Fibroblast of villous mesenchyme (primary cell): ENCODE measurements around the gene CYTH2. TPM values are rescaled to one million over a fixed set of nuclear protein-coding genes. Genes with fewer than 3 reads are reported as not detected.

Experiments
- DNase-seq: peaks from one replicate; pipeline ENCODE4 v3.0.0-alpha.2; 2010; ENCODE audit warnings: low read depth
- H3K4me3 ChIP-seq: 2 replicates; pipeline ENCODE4 v1.5.1; 2011; ENCODE audit warnings: low read depth, mild to moderate bottlenecking, low read length
- CTCF ChIP-seq: IDR thresholded peaks from 2 replicates; pipeline ENCODE4 v1.5.1; 2012; ENCODE audit warnings: low read depth, mild to moderate bottlenecking, low read length; ENCODE audit not compliant: insufficient read depth
- total RNA-seq: library from RNA; depleted of rRNA; stranded (reverse); fragments of >200 nt; gene quantifications from 2 replicates; pipeline ENCODE4 v1.2.3, GENCODE V29; 2012

The CYTH2 gene
- total RNA-seq, 1 donor, result 31.1 TPM

GRCh38 chr19:48458016-48458415 is 11.2 kb upstream of the CYTH2 start:
- DNase-seq, result peak; percentile 49
- no peak overlapping the region for H3K4me3 ChIP-seq
- TF ChIP-seq CTCF, result no peak

DNA sequence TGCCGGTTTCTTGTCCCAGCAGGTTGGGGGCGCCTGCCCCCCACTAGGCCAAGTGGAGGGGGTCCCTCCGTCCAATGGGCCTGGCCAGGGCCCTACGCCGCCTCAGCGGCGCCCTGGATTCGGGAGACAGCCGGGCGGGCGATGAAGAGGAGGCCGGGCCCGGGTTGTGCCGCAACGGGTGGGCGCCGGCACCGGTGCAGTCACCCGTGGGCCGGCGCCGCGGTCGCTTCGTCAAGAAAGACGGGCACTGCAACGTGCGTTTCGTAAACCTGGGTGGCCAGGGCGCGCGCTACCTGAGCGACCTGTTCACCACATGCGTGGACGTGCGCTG is 7.6 kb upstream of the CYTH2 start:
- TF ChIP-seq CTCF, result no peak
- H3K4me3 ChIP-seq, result no peak overlapping the region
- DNase-seq, result no peak

- no peak overlapping the region for H3K4me3 ChIP-seq
- no peak for DNase-seq
- no peak for TF ChIP-seq CTCF
Measured at GRCh38 chr19:48461982-48462655, 7.0 kb upstream of the CYTH2 start.

DNA sequence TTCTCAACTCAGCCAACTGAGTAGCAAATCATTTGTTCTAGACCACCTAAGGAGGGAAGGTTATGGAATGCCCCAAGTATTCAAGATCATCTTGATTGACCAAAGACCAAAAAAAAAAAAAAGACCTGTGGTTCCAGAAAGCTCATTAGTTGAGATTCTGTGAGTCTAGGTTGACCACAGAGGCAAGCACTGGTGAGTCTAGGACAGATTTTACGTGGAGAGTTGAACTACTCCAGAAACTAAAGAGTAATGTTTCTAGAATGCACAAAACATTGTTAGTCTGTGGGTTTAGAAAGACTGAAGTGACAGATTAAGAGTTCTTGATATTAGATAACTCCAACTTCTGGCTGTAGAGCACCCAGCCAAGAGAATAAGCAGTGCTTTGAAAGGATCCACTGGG is 4.0 kb upstream of the CYTH2 start:
- DNase-seq, result no peak
- no peak for TF ChIP-seq CTCF
- no peak overlapping the region for H3K4me3 ChIP-seq

GRCh38 chr19:48466561-48467325 is 2.4 kb upstream of the CYTH2 start:
- DNase-seq, result peak; percentile 41
- no peak for TF ChIP-seq CTCF
- no peak overlapping the region for H3K4me3 ChIP-seq

DNA sequence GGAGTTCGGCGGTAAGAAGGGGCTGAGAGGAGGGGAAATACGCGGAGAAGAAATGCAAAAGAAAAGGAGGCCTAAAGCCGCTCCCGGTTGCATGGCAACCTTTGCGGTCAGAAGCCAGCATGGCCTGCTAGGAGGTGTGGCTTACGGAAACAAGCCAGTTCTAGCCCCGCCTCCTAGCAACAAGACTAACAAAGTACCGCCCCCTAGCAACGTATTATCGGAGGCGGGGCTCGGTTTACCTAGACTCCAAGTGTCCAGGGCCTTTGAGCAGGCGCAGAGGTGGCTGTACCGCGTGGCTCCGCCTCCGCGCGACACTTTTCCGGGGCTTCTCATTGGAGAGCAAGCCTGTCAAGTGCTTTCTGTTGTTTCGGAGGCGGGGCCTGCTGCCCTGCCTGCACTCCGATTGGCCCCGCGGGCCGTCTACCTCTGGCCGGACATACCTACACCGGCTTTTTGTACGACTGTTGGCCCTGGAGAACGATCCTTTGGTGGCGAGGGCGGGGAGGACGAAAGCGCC is 339 bp upstream of the CYTH2 start:
- H3K4me3 ChIP-seq, result peak overlapping the region; percentile 90
- no peak for TF ChIP-seq CTCF
- peak; percentile 100 for DNase-seq
